Ramos (cell line): ENCODE results near the gene NKX2-1.
"Not testable (repeated sequence)": the region's sequence is repeated elsewhere in the genome, so short reads cannot be mapped to it uniquely, and the experiment has no call there.

Experiments used
- in situ Hi-C: fragments of 300-500 bp; cut with MboI; formaldehyde crosslinking; loops from one replicate; pipeline ENCODE4 v1.14.3; 2022; ENCODE audit warnings: low sequenced_read_pairs; ENCODE audit not compliant: unreplicated experiment

NKX2-1 gene

GRCh38 chr14:36507847-36508417, 12.1 kb downstream of the NKX2-1 start:
- in situ Hi-C loops = no loop called here

- in situ Hi-C loops = no loop called here
Observed at GRCh38 chr14:36506732-36507614, 13.1 kb downstream of the NKX2-1 start.

- in situ Hi-C loops = no loop called here
Observed at GRCh38 chr14:36505892-36506731, 13.9 kb downstream of the NKX2-1 start.

GRCh38 chr14:36505181-36505815, 14.7 kb downstream of the NKX2-1 start:
- in situ Hi-C loops = no loop called here

- in situ Hi-C loops = no loop called here
Observed at GRCh38 chr14:36504771-36505175, 15.3 kb downstream of the NKX2-1 start.

- in situ Hi-C loops = no loop called here
Observed at GRCh38 chr14:36503771-36504741, 16.0 kb downstream of the NKX2-1 start.

- in situ Hi-C loops = no loop called here
Observed at GRCh38 chr14:36502558-36503508, 17.2 kb downstream of the NKX2-1 start.

GRCh38 chr14:36498938-36499337, 21.1 kb downstream of the NKX2-1 start:
- in situ Hi-C loops = no loop called here

GRCh38 chr14:36496346-36496745, 23.7 kb downstream of the NKX2-1 start:
- in situ Hi-C loops = no loop called here

- in situ Hi-C loops = no loop called here
Observed at GRCh38 chr14:36495666-36496065, 24.4 kb downstream of the NKX2-1 start.

GRCh38 chr14:36493761-36494160, 26.3 kb downstream of the NKX2-1 start:
- in situ Hi-C loops = no loop called here

GRCh38 chr14:36485773-36486172, 34.3 kb downstream of the NKX2-1 start:
- in situ Hi-C loops = no loop called here

- in situ Hi-C loops = no loop called here
Observed at GRCh38 chr14:36479344-36479743, 40.7 kb downstream of the NKX2-1 start.

- in situ Hi-C loops = no loop called here
Observed at GRCh38 chr14:36478782-36479181, 41.2 kb downstream of the NKX2-1 start.

- in situ Hi-C loops = no loop called here
Observed at GRCh38 chr14:36477266-36477665, 42.8 kb downstream of the NKX2-1 start.

GRCh38 chr14:36476061-36476460, 44.0 kb downstream of the NKX2-1 start:
- in situ Hi-C loops = not testable (repeated sequence)

GRCh38 chr14:36474593-36474992, 45.4 kb downstream of the NKX2-1 start:
- in situ Hi-C loops = no loop called here

GRCh38 chr14:36471431-36471830, 48.6 kb downstream of the NKX2-1 start:
- in situ Hi-C loops = no loop called here
